ENCODE data around the gene PIK3AP1.

DNA sequence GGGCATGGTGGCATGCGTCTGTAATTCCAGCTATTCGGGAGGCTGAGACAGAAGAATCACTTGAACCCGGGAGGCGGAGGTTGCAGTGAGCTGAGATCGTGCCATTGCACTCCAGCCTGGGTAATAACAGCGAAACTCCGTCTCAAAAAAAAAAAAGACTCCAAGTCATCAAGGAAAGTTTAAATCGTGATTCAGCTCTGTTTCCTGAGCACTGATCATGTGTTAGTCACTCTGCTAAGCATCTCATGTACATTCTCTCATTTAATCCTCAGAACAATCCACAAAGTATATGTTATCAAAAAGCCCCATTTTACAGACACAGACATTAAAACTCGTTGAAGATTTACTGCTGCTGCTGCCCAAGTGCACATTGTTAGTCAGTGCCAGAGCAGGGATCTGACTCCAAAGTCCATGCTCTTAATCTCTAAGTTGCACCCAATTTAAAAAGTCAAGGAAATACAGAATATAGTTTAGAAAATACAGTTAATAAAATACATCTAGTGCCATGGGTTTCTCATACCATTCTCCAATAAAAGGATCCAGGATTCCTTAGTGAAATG, 6.2 kb downstream of the PIK3AP1 start:
- no peak for TF ChIP-seq POLR2A (IDR thresholded peaks at IDR 0.05)
- TF ChIP-seq, protein P1, sequence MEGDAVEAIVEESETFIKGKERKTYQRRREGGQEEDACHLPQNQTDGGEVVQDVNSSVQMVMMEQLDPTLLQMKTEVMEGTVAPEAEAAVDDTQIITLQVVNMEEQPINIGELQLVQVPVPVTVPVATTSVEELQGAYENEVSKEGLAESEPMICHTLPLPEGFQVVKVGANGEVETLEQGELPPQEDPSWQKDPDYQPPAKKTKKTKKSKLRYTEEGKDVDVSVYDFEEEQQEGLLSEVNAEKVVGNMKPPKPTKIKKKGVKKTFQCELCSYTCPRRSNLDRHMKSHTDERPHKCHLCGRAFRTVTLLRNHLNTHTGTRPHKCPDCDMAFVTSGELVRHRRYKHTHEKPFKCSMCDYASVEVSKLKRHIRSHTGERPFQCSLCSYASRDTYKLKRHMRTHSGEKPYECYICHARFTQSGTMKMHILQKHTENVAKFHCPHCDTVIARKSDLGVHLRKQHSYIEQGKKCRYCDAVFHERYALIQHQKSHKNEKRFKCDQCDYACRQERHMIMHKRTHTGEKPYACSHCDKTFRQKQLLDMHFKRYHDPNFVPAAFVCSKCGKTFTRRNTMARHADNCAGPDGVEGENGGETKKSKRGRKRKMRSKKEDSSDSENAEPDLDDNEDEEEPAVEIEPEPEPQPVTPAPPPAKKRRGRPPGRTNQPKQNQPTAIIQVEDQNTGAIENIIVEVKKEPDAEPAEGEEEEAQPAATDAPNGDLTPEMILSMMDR (IDR thresholded peaks at IDR 0.05), result no peak

Measured in uterus (tissue), 2 donors.